BLaER1 treated with 17β-estradiol and CSF1 and Interleukin-3, amounts not matched to agents 10 nM and 100 nM (cell line): ENCODE results near the gene INAVA.
A peak's percentile ranks its signal among the peaks of the same experiment; 100 is the strongest.
"Not testable (repeated sequence)": the region's sequence is repeated elsewhere in the genome, so short reads cannot be mapped to it uniquely, and the experiment has no call there.

Experiments used
- H3K27ac ChIP-seq, 11 experiments: shearing (Covaris generic); formaldehyde crosslinking; 2 replicates each; pipeline ENCODE4 v1.8.1; 2022
- H3K27me3 ChIP-seq, 11 experiments: shearing (Covaris generic); formaldehyde crosslinking; 2 replicates each; pipeline ENCODE4 v1.8.1; 2022
- H3K36me3 ChIP-seq, 11 experiments: shearing (Covaris generic); formaldehyde crosslinking; 2 replicates each; pipeline ENCODE4 v1.8.1; 2022
- H3K4me1 ChIP-seq, 10 experiments: shearing (Covaris generic); formaldehyde crosslinking; 2 replicates each; pipeline ENCODE4 v1.8.1; 2022
- H3K4me2 ChIP-seq, 11 experiments: shearing (Covaris generic); formaldehyde crosslinking; 2 replicates each; pipeline ENCODE4 v1.8.1; 2022
- H3K4me3 ChIP-seq, 10 experiments: shearing (Covaris generic); formaldehyde crosslinking; 2 replicates each; pipeline ENCODE4 v1.8.1; 2022
- H3K9ac ChIP-seq, 11 experiments: shearing (Covaris generic); formaldehyde crosslinking; 2 replicates each; pipeline ENCODE4 v1.8.1; 2022
- H3K9me3 ChIP-seq, 11 experiments: shearing (Covaris generic); formaldehyde crosslinking; replicated peaks in 1 of 11; 2 replicates each; pipeline ENCODE4 v1.8.1; 2022
- H4K20me1 ChIP-seq, 11 experiments: shearing (Covaris generic); formaldehyde crosslinking; 2 replicates each; pipeline ENCODE4 v1.8.1; 2022
- Cebpa-rat ChIP-seq, 11 experiments: shearing (Covaris generic); IDR thresholded peaks; 2 replicates each; pipeline ENCODE4 v1.8.1; 2022

The INAVA gene

GRCh38 chr1:200960948-200961340, 66.2 kb downstream of the INAVA start:
- Histone ChIP-seq H3K4me3 (no peak overlapping the region), H3K4me1 (peaks cover 0 to 39% (median 33%) of the 10 kb centered on the region in 10 experiments; a peak in 16 of 20 replicates), H3K27me3 (no peaks in the 10 kb centered on the region), H3K9me3 (no peaks in the 10 kb centered on the region), H3K9ac (no peak overlapping the region), H3K36me3 (no peaks in the 10 kb centered on the region), H3K27ac (no peak overlapping the region), H3K4me2 (peak overlapping the region in 3 of 11 experiments; percentile 21 to 63 (median 53); a peak in 3 of 22 replicates), H4K20me1 (no peaks in the 10 kb centered on the region)
- no peak for TF ChIP-seq Cebpa-rat (IDR thresholded peaks at IDR 0.05)

DNA sequence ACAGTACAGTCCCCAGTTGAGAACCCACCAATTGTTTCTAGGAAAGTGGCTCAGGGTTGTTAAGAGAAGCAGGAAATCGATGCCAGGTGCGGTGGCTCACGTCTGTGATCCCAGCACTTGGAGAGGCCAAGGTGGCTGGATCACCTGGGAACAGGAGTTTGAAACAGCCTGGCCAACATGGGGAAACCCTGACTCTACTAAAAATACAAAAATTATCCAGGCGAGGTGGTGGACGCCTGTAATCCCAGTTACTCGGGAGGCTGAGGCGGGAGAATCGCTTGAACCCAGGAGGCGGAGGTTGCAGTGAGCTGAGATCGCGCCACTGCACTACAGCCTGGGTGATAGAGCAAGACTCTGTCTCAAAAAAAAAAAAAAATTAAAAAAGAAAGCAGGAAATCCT, 67.5 kb downstream of the INAVA start:
- not testable (repeated sequence) for H3K4me3 ChIP-seq, H3K9ac ChIP-seq, H3K27me3 ChIP-seq, H3K9me3 ChIP-seq, H3K36me3 ChIP-seq, H4K20me1 ChIP-seq
- H3K27ac ChIP-seq = peak overlapping the region in 4 of 11 experiments; percentile 30 to 55 (median 41); a peak in 8 of 22 replicates
- peaks cover 0 to 39% (median 33%) of the 10 kb centered on the region in 10 experiments; a peak in 16 of 20 replicates for H3K4me1 ChIP-seq
- H3K4me2 ChIP-seq = peak overlapping the region in 10 of 11 experiments; percentile 11 to 66 (median 54); a peak in 18 of 22 replicates

DNA sequence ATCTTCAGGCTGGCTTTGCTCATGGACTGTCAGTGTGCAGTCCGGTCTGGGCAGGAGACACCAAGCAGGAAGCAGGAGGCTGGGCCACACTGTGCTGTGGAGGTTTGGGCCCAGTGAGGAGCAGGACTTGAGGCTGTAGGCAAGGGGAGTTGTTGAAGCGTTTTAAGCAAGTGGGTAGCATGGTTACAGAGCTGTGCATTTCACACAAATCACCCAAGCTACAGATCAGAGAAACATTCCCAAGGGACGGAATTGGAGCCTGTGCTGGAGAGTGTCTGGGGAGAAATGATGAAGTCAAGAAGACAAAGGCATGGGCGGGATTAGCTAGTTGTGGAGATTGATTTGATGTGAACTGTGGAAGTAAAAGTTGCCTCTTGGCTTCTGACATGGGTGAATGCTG, 67.9 kb downstream of the INAVA start:
- H3K4me1 ChIP-seq = peaks cover 0 to 39% (median 33%) of the 10 kb centered on the region in 10 experiments; a peak in 16 of 20 replicates
- no peaks in the 10 kb centered on the region for H3K9me3 ChIP-seq
- H3K4me2 ChIP-seq = peak overlapping the region in 10 of 11 experiments; percentile 11 to 66 (median 54); a peak in 18 of 22 replicates
- no peaks in the 10 kb centered on the region for H4K20me1 ChIP-seq
- no peak overlapping the region for H3K4me3 ChIP-seq
- H3K27ac ChIP-seq = peak overlapping the region in 5 of 11 experiments; percentile 8 to 55 (median 38); a peak in 7 of 22 replicates
- peak overlapping the region in 1 of 11 experiments; percentile 12; a peak in 2 of 22 replicates for H3K9ac ChIP-seq
- H3K27me3 ChIP-seq = no peaks in the 10 kb centered on the region
- H3K36me3 ChIP-seq = 0 out of 22 replicates have a peak, but pooled peaks cover 0 to 5% (median 0%) of the 10 kb centered on the region in 11 experiments
- no peak for TF ChIP-seq Cebpa-rat (IDR thresholded peaks at IDR 0.05)

GRCh38 chr1:200963076-200963475, 68.4 kb downstream of the INAVA start:
- H3K27ac ChIP-seq = peak overlapping the region in 4 of 11 experiments; percentile 30 to 55 (median 41); a peak in 5 of 22 replicates
- H3K4me1 ChIP-seq = peaks cover 0 to 39% (median 33%) of the 10 kb centered on the region in 10 experiments; a peak in 16 of 20 replicates
- H3K4me2 ChIP-seq = peak overlapping the region in 9 of 11 experiments; percentile 11 to 66 (median 56); a peak in 17 of 22 replicates
- no peak for TF ChIP-seq Cebpa-rat (IDR thresholded peaks at IDR 0.05)
- no peaks in the 10 kb centered on the region for H3K27me3 ChIP-seq
- peak overlapping the region in 1 of 11 experiments; percentile 12; a peak in 1 of 22 replicates for H3K9ac ChIP-seq
- H3K9me3 ChIP-seq = no peaks in the 10 kb centered on the region
- 0 out of 22 replicates have a peak, but pooled peaks cover 0 to 7% (median 0%) of the 10 kb centered on the region in 11 experiments for H3K36me3 ChIP-seq
- H4K20me1 ChIP-seq = no peaks in the 10 kb centered on the region
- no peak overlapping the region for H3K4me3 ChIP-seq

- Histone ChIP-seq H3K4me2 (peak overlapping the region in 2 of 11 experiments; percentile 53 to 66; a peak in 2 of 22 replicates), H3K4me1 (peaks cover 0 to 44% (median 33%) of the 10 kb centered on the region in 10 experiments; a peak in 16 of 20 replicates)
- not testable (repeated sequence) for H3K9ac ChIP-seq, H3K36me3 ChIP-seq, H4K20me1 ChIP-seq, H3K9me3 ChIP-seq, H3K4me3 ChIP-seq, H3K27ac ChIP-seq, H3K27me3 ChIP-seq
Observed at GRCh38 chr1:200963888-200964287, 69.2 kb downstream of the INAVA start.
